GM23248 (cell line): Measurements from ENCODE around the gene MMP2.

Source experiments
- EZH2 ChIP-seq: fragments of 200-600 bp; sonication (generic); IDR thresholded peaks from 2 replicates; pipeline ENCODE4 v1.6.1; 2018; ENCODE audit warnings: antibody characterized with exemption, mild to moderate bottlenecking; ENCODE audit not compliant: insufficient read depth, poor library complexity, severe bottlenecking
- EZH2phosphoT487 ChIP-seq: fragments of 200-600 bp; sonication (generic); IDR thresholded peaks from 2 replicates; pipeline ENCODE4 v1.6.1; 2018; ENCODE audit warnings: antibody characterized with exemption, moderate library complexity, mild to moderate bottlenecking, low read depth; ENCODE audit not compliant: insufficient read depth

DNA sequence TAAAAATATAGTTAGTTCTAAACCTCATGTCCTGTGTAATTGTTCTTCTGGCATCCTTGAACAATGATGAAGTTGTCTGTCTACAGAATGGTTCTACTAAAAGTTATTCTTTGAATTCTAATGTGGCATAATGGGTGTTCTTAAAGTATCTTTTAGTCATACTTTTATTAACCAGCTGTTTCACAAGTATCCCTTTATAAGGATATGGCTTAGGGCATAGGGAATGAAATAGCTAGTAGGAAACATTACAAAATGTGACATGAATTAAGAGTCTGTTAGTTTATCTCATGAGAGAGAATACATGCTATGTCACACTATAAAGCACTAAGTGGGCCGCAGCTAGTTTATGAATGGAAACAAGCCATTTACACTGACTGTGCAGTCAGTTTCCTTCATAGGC, 61.2 kb downstream of the MMP2 start:
- TF ChIP-seq EZH2phosphoT487 (no peak), EZH2 (no peak)
